HepG2 (cell line): ENCODE results near the gene FASTK. TPM values are rescaled to one million over a fixed set of nuclear protein-coding genes. Genes with fewer than 3 reads are reported as not detected.

Source experiments
- ATAC-seq: fragments of 200-7000 bp; cut with Tn5 transposase; 3 replicates; pipeline ENCODE4 v1.9.1; 2020; ENCODE audit warnings: mild to moderate bottlenecking, moderate library complexity
- BruUV-seq: library from RNA; stranded (reverse); fragments of 400-500 nt; replicated peaks from 2 replicates; lab custom pipeline; 2021; lab: Mats Ljungman, UMichigan
- CTCF ChIA-PET: fragments of 300-600 bp; formaldehyde crosslinking; extraction: SDS; loops from one replicate; lab custom pipeline; 2021; ENCODE audit warnings: low total read pairs, inconsistent platforms, low intra/inter-chr PET ratio; lab: Yijun Ruan, JAX
- POLR2A ChIA-PET: fragments of 350-600 bp; sonication (Branson Sonifier 250); formaldehyde crosslinking; loops from one replicate; lab custom pipeline; 2020; ENCODE audit warnings: antibody characterized with exemption, inconsistent platforms; lab: Yijun Ruan, JAX
- DNase-seq: peaks from one replicate; pipeline ENCODE4 v3.0.0-alpha.2; 2015; ENCODE audit warnings: low spot score
- FAIRE-seq: peaks from 3 replicates; lab custom pipeline; 2011; peaks lifted over from hg19 to GRCh38; lab: Jason Lieb, UNC
- H2AFZ ChIP-seq: one replicate; pipeline ENCODE4 v1.6.1; 2011; ENCODE audit warnings: low read length, inconsistent platforms
- H3K27ac ChIP-seq: fragments of 300-600 bp; 3 replicates; pipeline ENCODE4 v1.8.0; 2011; ENCODE audit warnings: mixed run types, mild to moderate bottlenecking, mixed read lengths, low read length, inconsistent platforms; ENCODE audit not compliant: insufficient read depth; ENCODE audit errors: extremely low read length
- H3K27me3 ChIP-seq, 2 experiments: fragments of 200-600 bp in 1 of 2; 2 replicates in 1 of 2; 3 replicates in 1 of 2; pipeline versions ENCODE4 v1.6.0 to v1.8.0; 2011; ENCODE audit warnings: low read length in 2 of 2, mild to moderate bottlenecking in 2 of 2, moderate library complexity in 2 of 2, inconsistent platforms in 1 of 2; ENCODE audit not compliant: insufficient read depth in 2 of 2, control insufficient read depth in 1 of 2
- H3K36me3 ChIP-seq, 2 experiments: fragments of 200-600 bp in 1 of 2; replicated peaks in 1 of 2; 2 replicates in 1 of 2; 3 replicates in 1 of 2; pipeline versions ENCODE4 v1.5.1 to v1.8.0; 2011; ENCODE audit warnings: low read length in 2 of 2, inconsistent platforms in 1 of 2; ENCODE audit not compliant: insufficient read depth in 2 of 2, control insufficient read depth in 1 of 2
- H3K4me1 ChIP-seq: 2 replicates; pipeline ENCODE4 v1.5.1; 2012; ENCODE audit warnings: low read length, inconsistent platforms; ENCODE audit not compliant: insufficient read depth
- H3K4me2 ChIP-seq: 2 replicates; pipeline ENCODE4 v1.6.0; 2011; ENCODE audit warnings: low read depth, low read length, inconsistent platforms
- H3K4me3 ChIP-seq, 3 experiments: fragments of 200-600 bp in 1 of 3; sonication (generic), shearing (Covaris generic) in 1 of 3; replicated peaks in 1 of 3; 2 replicates each; pipeline ENCODE4 v1.5.1; 2011 to 2016; ENCODE audit warnings: low read length in 3 of 3, inconsistent platforms in 2 of 3, low read depth in 2 of 3, mild to moderate bottlenecking in 2 of 3, control low read depth in 1 of 3, mixed read lengths in 1 of 3; ENCODE audit not compliant: insufficient read depth in 1 of 3
- H3K79me2 ChIP-seq: one replicate; pipeline ENCODE4 v1.6.1; 2011; ENCODE audit warnings: low read length, inconsistent platforms; ENCODE audit not compliant: insufficient read depth
- H3K9ac ChIP-seq: 2 replicates; pipeline ENCODE4 v1.6.0; 2011; ENCODE audit warnings: mild to moderate bottlenecking, low read depth, low read length, inconsistent platforms; ENCODE audit not compliant: insufficient read depth
- H3K9me3 ChIP-seq: 2 replicates; pipeline ENCODE4 v1.5.1; 2012; ENCODE audit warnings: mild to moderate bottlenecking, low read length
- H4K20me1 ChIP-seq: 2 replicates; pipeline ENCODE4 v1.6.0; 2011; ENCODE audit warnings: inconsistent platforms, mild to moderate bottlenecking, low read length, moderate library complexity; ENCODE audit not compliant: insufficient read depth
- MAZ ChIP-seq, 2 experiments: sonication (generic) in 1 of 2; formaldehyde crosslinking in 1 of 2; IDR thresholded peaks; 2 replicates each; pipeline versions ENCODE4 v1.5.0 to v1.6.1; 2012 to 2020; ENCODE audit warnings: low read depth in 2 of 2, mild to moderate bottlenecking in 2 of 2, borderline replicate concordance in 1 of 2, improper control_type of control experiment in 1 of 2, low read length in 1 of 2, missing genetic modification reagents in 1 of 2, moderate library complexity in 1 of 2
- PHF5A ChIP-seq: IDR thresholded peaks from one replicate; pipeline ENCODE4 v1.6.1; 2018; ENCODE audit warnings: low read depth, missing genetic modification reagents; ENCODE audit not compliant: unreplicated experiment
- RARG ChIP-seq: sonication (generic); formaldehyde crosslinking; IDR thresholded peaks from 2 replicates; pipeline ENCODE4 v1.4.0; 2020; ENCODE audit warnings: low read depth, mild to moderate bottlenecking, missing genetic modification reagents
- SOX5 ChIP-seq: IDR thresholded peaks from 2 replicates; pipeline ENCODE4 v1.6.1; 2016; ENCODE audit warnings: borderline replicate concordance
- ZFP36L1 ChIP-seq: sonication (generic); formaldehyde crosslinking; IDR thresholded peaks from 2 replicates; pipeline ENCODE4 v1.8.0; 2022; ENCODE audit warnings: mild to moderate bottlenecking, missing genetic modification reagents, moderate library complexity
- ZNF850 ChIP-seq: sonication (generic); formaldehyde crosslinking; conservative IDR thresholded peaks from 2 replicates; pipeline ENCODE4 v1.9.0; 2021; ENCODE audit warnings: mild to moderate bottlenecking, missing genetic modification reagents
- WGBS: methylation state at CpG from one replicate; pipeline ENCODE4 v1.1.6; 2017; ENCODE audit warnings: low lambda C conversion rate; 5-methylcytosine and 5-hydroxymethylcytosine counted together
- in situ Hi-C: cut with HindIII; loops from 2 replicates; pipeline ENCODE4 v1.10.0; 2017; ENCODE audit warnings: low pct_unique_long_range_greater_than_20kb; ENCODE audit not compliant: extremely low pct_ligation_motif_present
- intact Hi-C: fragments of 100-400 bp; cut with micrococcal nuclease; formaldehyde crosslinking; loops from one replicate; pipeline ENCODE4 v1.10.0; 2022; ENCODE audit not compliant: unreplicated experiment
- polyA plus RNA-seq, 8 experiments: library from polyadenylated mRNA; depleted of rRNA in 3 of 8; stranded (reverse) in 7 of 8; unstranded in 1 of 8; fragments of >200 nt; fragmentation: Illumina TruSeq in 4 of 8; extraction: Trizol in 4 of 8; gene quantifications; 2 replicates each; pipeline versions ENCODE4 v1.2.1 to v1.2.3, GENCODE V29; 2011 to 2016; ENCODE audit warnings: low read depth in 4 of 8, missing spikeins in 1 of 8, mixed read lengths in 1 of 8; ENCODE audit not compliant: insufficient read depth in 1 of 8
- total RNA-seq, 5 experiments: library from RNA; depleted of rRNA; stranded (reverse); fragments of >200 nt; fragmentation: Illumina TruSeq; extraction: Trizol; gene quantifications; 2 replicates each; pipeline ENCODE4 v1.2.3, GENCODE V29; 2016; ENCODE audit warnings: low read depth in 1 of 5
- TF ChIP-seq, protein P1 (sequence below): sonication (generic); formaldehyde crosslinking; IDR thresholded peaks from 2 replicates; pipeline ENCODE4 v1.4.0; 2020; ENCODE audit warnings: mild to moderate bottlenecking, missing genetic modification reagents
- TF ChIP-seq, protein P2 (sequence below): sonication (generic); formaldehyde crosslinking; IDR thresholded peaks from 2 replicates; pipeline ENCODE4 v1.4.0; 2020; ENCODE audit warnings: missing genetic modification reagents, low read depth, mild to moderate bottlenecking, borderline replicate concordance

The FASTK gene
- total and polyA plus RNA-seq, 2 of the 13 experiments (the other 11 are each of a cell fraction or from before 2014, with no cell fraction given), result 52.9 to 55.7 TPM

DNA sequence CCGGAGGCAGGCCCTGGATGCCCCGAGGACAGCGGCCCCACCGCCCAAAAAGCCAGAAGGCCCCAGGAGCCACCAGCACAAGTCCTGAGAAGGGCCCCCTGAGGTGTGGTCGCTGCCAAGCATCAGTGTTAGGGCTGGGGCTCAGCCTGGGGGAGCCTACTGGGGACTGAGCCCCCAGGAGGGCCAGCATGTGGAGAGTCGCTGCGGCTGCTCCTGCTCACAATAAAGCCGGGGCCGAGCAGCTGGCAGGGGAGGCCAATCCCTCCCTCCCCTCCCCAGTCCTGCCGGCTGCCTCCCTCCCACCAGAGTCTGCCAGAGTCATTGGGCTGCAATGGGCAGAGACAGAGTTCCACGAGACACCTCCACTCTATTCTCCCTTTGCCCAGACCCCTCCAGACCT lies 35.3 kb downstream of the FASTK start:
- intact Hi-C loops, result no loop called here
- Histone ChIP-seq H3K27me3 (peaks cover 1 to 8% of the 10 kb centered on the region in 2 experiments; a peak in 3 of 5 replicates), H3K36me3 (no peaks in the 10 kb centered on the region), H3K9ac (no peak overlapping the region), H3K27ac (no peak overlapping the region), H3K4me3 (no peak overlapping the region), H2AFZ (no peak overlapping the region), H3K4me2 (no peak overlapping the region), H4K20me1 (no peaks in the 10 kb centered on the region), H3K4me1 (no peaks in the 10 kb centered on the region), H3K9me3 (no peaks in the 10 kb centered on the region), H3K79me2 (no peaks in the 10 kb centered on the region)
- DNase-seq (no peak), ATAC-seq (no peak), FAIRE-seq (no peak)
- in situ Hi-C loops, result no loop called here
- BruUV-seq, result no TSS peak
- TF ChIP-seq ZNF850 (CRISPR knock-in tag), result no peak
- WGBS, result 100% methylated on average over 1 of the region's 11 CpGs
- ChIA-PET POLR2A (no interaction called here), CTCF (no interaction called here)

DNA sequence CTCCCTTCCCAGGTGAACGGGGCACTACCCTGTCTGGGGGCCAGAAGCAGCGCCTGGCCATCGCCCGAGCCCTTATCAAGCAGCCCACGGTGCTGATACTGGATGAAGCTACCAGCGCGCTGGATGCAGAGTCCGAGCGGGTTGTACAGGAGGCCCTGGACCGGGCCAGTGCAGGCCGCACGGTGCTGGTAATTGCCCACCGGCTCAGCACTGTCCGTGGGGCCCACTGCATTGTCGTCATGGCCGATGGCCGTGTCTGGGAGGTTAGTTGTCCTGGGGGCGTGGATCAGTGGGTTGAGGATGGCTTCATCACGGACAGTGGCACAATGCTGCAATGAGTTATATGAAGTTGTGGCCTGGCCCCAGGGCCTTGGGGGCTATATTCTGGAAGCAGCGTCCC lies 36.6 kb downstream of the FASTK start:
- POLR2A ChIA-PET, result no interaction called here
- Histone ChIP-seq H3K27ac (no peak overlapping the region), H3K9me3 (no peaks in the 10 kb centered on the region), H4K20me1 (no peaks in the 10 kb centered on the region), H3K4me1 (peaks cover 10% of the 10 kb centered on the region), H3K36me3 (no peaks in the 10 kb centered on the region), H3K4me2 (no peak overlapping the region), H3K9ac (no peak overlapping the region), H2AFZ (no peak overlapping the region), H3K79me2 (no peaks in the 10 kb centered on the region), H3K27me3 (no peaks in the 10 kb centered on the region; a peak in 1 of 5 replicates), H3K4me3 (no peak overlapping the region)
- WGBS, result 100% methylated on average over 3 of the region's 20 CpGs
- DNase-seq (no peak), ATAC-seq (no peak), FAIRE-seq (no peak)
- intact Hi-C loops, result no loop called here
- in situ Hi-C loops, result no loop called here
- CTCF ChIA-PET, result no interaction called here
- no TSS peak for BruUV-seq
- TF ChIP-seq, protein P1, sequence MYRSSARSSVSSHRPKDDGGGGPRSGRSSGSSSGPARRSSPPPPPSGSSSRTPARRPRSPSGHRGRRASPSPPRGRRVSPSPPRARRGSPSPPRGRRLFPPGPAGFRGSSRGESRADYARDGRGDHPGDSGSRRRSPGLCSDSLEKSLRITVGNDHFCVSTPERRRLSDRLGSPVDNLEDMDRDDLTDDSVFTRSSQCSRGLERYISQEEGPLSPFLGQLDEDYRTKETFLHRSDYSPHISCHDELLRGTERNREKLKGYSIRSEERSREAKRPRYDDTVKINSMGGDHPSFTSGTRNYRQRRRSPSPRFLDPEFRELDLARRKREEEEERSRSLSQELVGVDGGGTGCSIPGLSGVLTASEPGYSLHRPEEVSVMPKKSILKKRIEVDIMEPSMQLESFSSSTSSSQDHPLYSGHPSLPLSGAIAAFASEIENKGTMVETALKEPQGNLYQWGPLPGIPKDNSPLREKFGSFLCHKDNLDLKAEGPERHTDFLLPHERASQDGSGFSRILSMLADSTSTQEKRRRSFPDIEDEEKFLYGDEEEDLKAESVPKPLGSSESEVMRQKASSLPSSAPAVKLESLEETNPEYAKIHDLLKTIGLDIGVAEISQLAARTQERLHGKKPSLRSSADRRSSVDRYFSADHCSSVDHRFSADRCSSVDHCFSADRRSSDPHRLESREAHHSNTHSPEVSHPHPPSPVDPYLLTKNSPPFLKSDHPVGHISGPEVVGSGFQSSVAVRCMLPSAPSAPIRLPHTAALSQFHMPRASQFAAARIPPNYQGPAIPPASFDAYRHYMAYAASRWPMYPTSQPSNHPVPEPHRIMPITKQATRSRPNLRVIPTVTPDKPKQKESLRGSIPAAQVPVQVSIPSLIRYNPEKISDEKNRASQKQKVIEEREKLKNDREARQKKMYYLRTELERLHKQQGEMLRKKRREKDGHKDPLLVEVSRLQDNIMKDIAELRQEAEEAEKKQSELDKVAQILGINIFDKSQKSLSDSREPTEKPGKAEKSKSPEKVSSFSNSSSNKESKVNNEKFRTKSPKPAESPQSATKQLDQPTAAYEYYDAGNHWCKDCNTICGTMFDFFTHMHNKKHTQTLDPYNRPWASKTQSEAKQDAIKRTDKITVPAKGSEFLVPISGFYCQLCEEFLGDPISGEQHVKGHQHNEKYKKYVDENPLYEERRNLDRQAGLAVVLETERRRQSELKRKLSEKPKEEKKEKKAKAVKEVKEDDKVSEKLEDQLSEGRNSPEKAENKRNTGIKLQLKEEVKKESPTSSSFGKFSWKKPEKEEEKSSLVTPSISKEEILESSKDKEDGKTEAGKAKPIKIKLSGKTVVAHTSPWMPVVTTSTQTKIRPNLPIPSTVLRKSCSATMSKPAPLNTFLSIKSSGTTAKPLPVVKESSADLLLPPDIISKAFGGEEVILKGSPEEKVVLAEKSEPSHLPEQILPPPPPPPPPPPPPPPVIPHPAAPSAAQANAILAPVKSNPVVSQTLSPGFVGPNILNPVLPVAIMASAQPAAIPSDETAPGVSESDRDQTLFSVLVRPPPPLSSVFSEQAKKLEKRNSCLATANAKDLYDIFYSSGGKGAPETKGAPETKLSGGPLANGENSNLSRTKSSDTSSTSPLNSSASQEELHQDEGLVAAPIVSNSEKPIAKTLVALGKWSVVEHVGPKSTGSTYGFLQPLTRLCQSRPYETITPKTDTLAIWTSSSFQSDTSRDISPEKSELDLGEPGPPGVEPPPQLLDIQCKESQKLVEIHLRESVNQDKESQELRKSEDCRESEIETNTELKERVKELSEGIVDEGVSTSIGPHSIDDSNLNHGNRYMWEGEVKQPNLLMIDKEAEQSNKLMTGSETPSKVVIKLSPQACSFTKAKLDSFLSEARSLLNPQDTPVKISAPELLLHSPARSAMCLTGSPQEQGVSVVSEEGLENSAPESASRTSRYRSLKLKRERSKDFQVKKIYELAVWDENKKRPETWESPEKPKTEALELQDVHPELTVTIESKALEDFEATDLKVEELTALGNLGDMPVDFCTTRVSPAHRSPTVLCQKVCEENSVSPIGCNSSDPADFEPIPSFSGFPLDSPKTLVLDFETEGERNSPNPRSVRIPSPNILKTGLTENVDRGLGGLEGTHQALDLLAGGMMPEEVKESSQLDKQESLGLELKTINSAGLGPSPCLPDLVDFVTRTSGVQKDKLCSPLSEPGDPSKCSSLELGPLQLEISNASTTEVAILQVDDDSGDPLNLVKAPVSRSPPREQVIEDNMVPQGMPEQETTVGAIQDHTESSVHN, result no peak
- TF ChIP-seq ZFP36L1 (CRISPR knock-in tag) (no peak), RARG (CRISPR knock-in tag) (no peak), PHF5A (CRISPR knock-in tag) (no peak), SOX5 (CRISPR knock-in tag) (no peak), MAZ (IDR thresholded peaks at IDR 0.05; ENCODE audit: borderline replicate concordance, low read depth, low read length) (no peak), MAZ (CRISPR knock-in tag; IDR thresholded peaks at IDR 0.05; ENCODE audit: low read depth) (no peak)
- TF ChIP-seq, protein P2, sequence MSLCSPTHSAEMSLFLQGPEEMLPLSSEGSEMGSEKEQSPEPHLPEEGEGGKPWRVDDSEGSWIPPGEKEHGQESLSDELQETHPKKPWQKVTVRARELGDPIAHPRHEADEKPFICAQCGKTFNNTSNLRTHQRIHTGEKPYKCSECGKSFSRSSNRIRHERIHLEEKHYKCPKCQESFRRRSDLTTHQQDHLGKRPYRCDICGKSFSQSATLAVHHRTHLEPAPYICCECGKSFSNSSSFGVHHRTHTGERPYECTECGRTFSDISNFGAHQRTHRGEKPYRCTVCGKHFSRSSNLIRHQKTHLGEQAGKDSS, result no peak
